Subcutaneous abdominal adipose tissue (tissue), 5 donors: ENCODE results near the gene MCC.

Source experiments
- H3K27ac ChIP-seq: one replicate; pipeline ENCODE4 v1.7.0; 2013; ENCODE audit warnings: low read depth, mild to moderate bottlenecking, inconsistent platforms, low read length, moderate library complexity
- H3K27me3 ChIP-seq, 5 donors: one replicate each; pipeline ENCODE4 v1.7.0; 2013; ENCODE audit warnings: low read length in 5 of 5, inconsistent platforms in 1 of 5; ENCODE audit not compliant: control insufficient read depth in 5 of 5, insufficient read depth in 4 of 5
- H3K36me3 ChIP-seq, 5 donors: one replicate each; pipeline ENCODE4 v1.7.0; 2013; ENCODE audit warnings: low read length in 5 of 5; ENCODE audit not compliant: control insufficient read depth in 5 of 5, insufficient read depth in 5 of 5
- H3K4me1 ChIP-seq, 5 donors: one replicate each; pipeline ENCODE4 v1.7.0; 2013; ENCODE audit warnings: low read length in 5 of 5, mild to moderate bottlenecking in 3 of 5, moderate library complexity in 1 of 5; ENCODE audit not compliant: control insufficient read depth in 5 of 5, insufficient read depth in 5 of 5
- H3K4me3 ChIP-seq, 5 donors: one replicate each; pipeline ENCODE4 v1.7.0; 2013; ENCODE audit warnings: low read length in 5 of 5, low read depth in 1 of 5
- H3K9ac ChIP-seq, 5 donors: one replicate each; pipeline ENCODE4 v1.7.0; 2013; ENCODE audit warnings: low read length in 5 of 5, mild to moderate bottlenecking in 4 of 5, moderate library complexity in 3 of 5
- H3K9me3 ChIP-seq, 5 donors: one replicate each; pipeline ENCODE4 v1.7.0; 2013; ENCODE audit warnings: low read length in 5 of 5; ENCODE audit not compliant: control insufficient read depth in 5 of 5
- donor health status: healthy.
- donor health status: healthy.
- donor health status: healthy.
- donor health status: healthy.
- donor health status: healthy.

Gene MCC

GRCh38 chr5:113050721-113051382 is 437.4 kb downstream of the MCC start:
- Histone ChIP-seq H3K4me1 (peaks cover 3 to 35% (median 10%) of the 10 kb centered on the region in 5 donors), H3K9ac (peak overlapping the region in 1 of 5 donors; percentile 12), H3K36me3 (peaks cover 0 to 59% (median 54%) of the 10 kb centered on the region in 5 donors), H3K27ac (peak overlapping the region; percentile 41), H3K9me3 (no peaks in the 10 kb centered on the region), H3K27me3 (no peaks in the 10 kb centered on the region), H3K4me3 (no peak overlapping the region)

- peaks cover 0 to 52% (median 45%) of the 10 kb centered on the region in 5 donors for H3K36me3 ChIP-seq
- no peak overlapping the region for H3K4me3 ChIP-seq
- H3K4me1 ChIP-seq, result peaks cover 4 to 39% (median 12%) of the 10 kb centered on the region in 5 donors
- no peaks in the 10 kb centered on the region for H3K9me3 ChIP-seq
- no peaks in the 10 kb centered on the region for H3K27me3 ChIP-seq
- H3K9ac ChIP-seq, result no peak overlapping the region
- no peak overlapping the region for H3K27ac ChIP-seq
These were observed 439.3 kb downstream of the MCC start for GRCh38 chr5:113048931-113049330.

- H3K4me3 ChIP-seq, result peak overlapping the region in 4 of 5 donors; percentile 11 to 38 (median 24)
- no peak overlapping the region for H3K9ac ChIP-seq
- no peaks in the 10 kb centered on the region for H3K9me3 ChIP-seq
- H3K27me3 ChIP-seq, result no peaks in the 10 kb centered on the region
- H3K4me1 ChIP-seq, result peaks cover 4 to 43% (median 12%) of the 10 kb centered on the region in 5 donors
- H3K27ac ChIP-seq, result no peak overlapping the region
- peaks cover under 1 to 52% (median 43%) of the 10 kb centered on the region in 5 donors for H3K36me3 ChIP-seq
These were observed 440.3 kb downstream of the MCC start for GRCh38 chr5:113047733-113048652.

GRCh38 chr5:113047234-113047633 is 441.0 kb downstream of the MCC start:
- Histone ChIP-seq H3K27me3 (no peaks in the 10 kb centered on the region), H3K27ac (no peak overlapping the region), H3K4me3 (no peak overlapping the region), H3K4me1 (peaks cover 4 to 37% (median 12%) of the 10 kb centered on the region in 5 donors), H3K36me3 (peaks cover 4 to 51% (median 39%) of the 10 kb centered on the region in 5 donors), H3K9me3 (no peaks in the 10 kb centered on the region), H3K9ac (no peak overlapping the region)

- Histone ChIP-seq H3K27ac (no peak overlapping the region), H3K9me3 (no peaks in the 10 kb centered on the region), H3K9ac (no peak overlapping the region), H3K36me3 (peaks cover 4 to 56% (median 41%) of the 10 kb centered on the region in 5 donors), H3K4me1 (peaks cover 0 to 18% (median 2%) of the 10 kb centered on the region in 5 donors), H3K4me3 (no peak overlapping the region), H3K27me3 (no peaks in the 10 kb centered on the region)
These were observed 443.3 kb downstream of the MCC start for GRCh38 chr5:113044776-113045465.

GRCh38 chr5:113043491-113043931 is 444.7 kb downstream of the MCC start:
- H3K9me3 ChIP-seq, result no peaks in the 10 kb centered on the region
- peaks cover 0 to 16% (median 2%) of the 10 kb centered on the region in 5 donors for H3K4me1 ChIP-seq
- no peak overlapping the region for H3K27ac ChIP-seq
- H3K36me3 ChIP-seq, result peaks cover 4 to 52% (median 35%) of the 10 kb centered on the region in 5 donors
- no peak overlapping the region for H3K9ac ChIP-seq
- H3K27me3 ChIP-seq, result no peaks in the 10 kb centered on the region
- H3K4me3 ChIP-seq, result no peak overlapping the region

GRCh38 chr5:113042491-113043243 is 445.6 kb downstream of the MCC start:
- Histone ChIP-seq H3K4me1 (peaks cover 0 to 16% (median 2%) of the 10 kb centered on the region in 5 donors), H3K9ac (no peak overlapping the region), H3K36me3 (peaks cover 4 to 46% (median 33%) of the 10 kb centered on the region in 5 donors), H3K27me3 (no peaks in the 10 kb centered on the region), H3K9me3 (no peaks in the 10 kb centered on the region), H3K4me3 (no peak overlapping the region), H3K27ac (no peak overlapping the region)

- H3K36me3 ChIP-seq, result peaks cover 4 to 45% (median 30%) of the 10 kb centered on the region in 5 donors
- no peak overlapping the region for H3K27ac ChIP-seq
These were observed 447.5 kb downstream of the MCC start for GRCh38 chr5:113040672-113041260.

GRCh38 chr5:113039934-113040285 is 448.3 kb downstream of the MCC start:
- no peaks in the 10 kb centered on the region for H3K9me3 ChIP-seq

More at GRCh38 chr5:113040672-113041260, 447.5 kb downstream of the MCC start:
- peaks cover 0 to 9% (median 2%) of the 10 kb centered on the region in 5 donors for H3K4me1 ChIP-seq
- no peak overlapping the region for H3K9ac ChIP-seq
- no peak overlapping the region for H3K4me3 ChIP-seq
- H3K27me3 ChIP-seq, result no peaks in the 10 kb centered on the region
- no peaks in the 10 kb centered on the region for H3K9me3 ChIP-seq

More at GRCh38 chr5:113039934-113040285, 448.3 kb downstream of the MCC start:
- H3K27me3 ChIP-seq, result no peaks in the 10 kb centered on the region
- peaks cover 0 to 7% (median 2%) of the 10 kb centered on the region in 5 donors for H3K4me1 ChIP-seq
- H3K4me3 ChIP-seq, result no peak overlapping the region
- peaks cover 4 to 53% (median 30%) of the 10 kb centered on the region in 5 donors for H3K36me3 ChIP-seq
- no peak overlapping the region for H3K9ac ChIP-seq
- H3K27ac ChIP-seq, result no peak overlapping the region
